Amniotic epithelial cell (primary cell): ENCODE data around the gene LTBP2.
"Not testable (repeated sequence)": the region's sequence is repeated elsewhere in the genome, so short reads cannot be mapped to it uniquely, and the experiment has no call there.

ENCODE experiments used
- DNase-seq: peaks from one replicate; pipeline ENCODE4 v3.0.0-alpha.2; 2010; ENCODE audit warnings: low read depth

The LTBP2 gene

DNA sequence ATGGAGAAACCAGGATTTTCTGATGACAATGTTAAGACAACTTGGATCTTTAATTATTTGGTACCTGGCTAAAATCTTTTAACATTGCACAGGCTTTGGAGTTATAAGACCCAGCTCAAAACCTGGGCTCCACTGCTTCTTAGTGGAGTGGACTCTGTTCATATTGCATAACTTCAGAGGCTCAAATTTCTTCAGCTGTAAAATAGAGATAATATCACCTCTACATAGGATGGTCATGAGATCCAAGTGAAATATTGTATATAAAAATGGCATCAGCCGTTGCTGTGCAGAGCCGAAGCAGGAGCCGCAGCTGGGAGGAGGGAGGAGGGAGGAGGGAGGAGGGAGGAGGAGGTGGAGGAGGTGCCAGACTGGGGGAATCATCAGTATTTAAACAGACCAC lies 129.5 kb downstream of the LTBP2 start:
- DNase-seq: no peak

DNA sequence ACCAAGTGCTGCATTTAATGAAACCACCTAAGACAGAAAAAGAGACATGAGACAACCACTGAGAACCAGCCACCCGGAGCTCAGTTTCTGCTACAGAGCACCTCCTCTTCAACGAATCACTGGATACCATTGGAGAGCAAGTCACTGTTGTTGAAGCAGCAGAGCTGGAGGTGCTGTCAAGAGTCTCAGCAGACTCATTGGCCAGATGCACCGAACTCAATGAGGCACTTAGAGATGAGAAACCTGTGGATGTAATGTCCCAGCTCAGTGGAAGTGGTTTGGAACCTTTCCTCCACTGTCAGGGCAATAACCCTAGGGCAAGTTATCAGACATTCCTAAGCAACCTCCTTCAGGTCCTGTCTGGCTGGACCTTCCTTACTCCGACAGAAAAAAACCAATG lies 132.0 kb downstream of the LTBP2 start:
- DNase-seq: no peak

DNA sequence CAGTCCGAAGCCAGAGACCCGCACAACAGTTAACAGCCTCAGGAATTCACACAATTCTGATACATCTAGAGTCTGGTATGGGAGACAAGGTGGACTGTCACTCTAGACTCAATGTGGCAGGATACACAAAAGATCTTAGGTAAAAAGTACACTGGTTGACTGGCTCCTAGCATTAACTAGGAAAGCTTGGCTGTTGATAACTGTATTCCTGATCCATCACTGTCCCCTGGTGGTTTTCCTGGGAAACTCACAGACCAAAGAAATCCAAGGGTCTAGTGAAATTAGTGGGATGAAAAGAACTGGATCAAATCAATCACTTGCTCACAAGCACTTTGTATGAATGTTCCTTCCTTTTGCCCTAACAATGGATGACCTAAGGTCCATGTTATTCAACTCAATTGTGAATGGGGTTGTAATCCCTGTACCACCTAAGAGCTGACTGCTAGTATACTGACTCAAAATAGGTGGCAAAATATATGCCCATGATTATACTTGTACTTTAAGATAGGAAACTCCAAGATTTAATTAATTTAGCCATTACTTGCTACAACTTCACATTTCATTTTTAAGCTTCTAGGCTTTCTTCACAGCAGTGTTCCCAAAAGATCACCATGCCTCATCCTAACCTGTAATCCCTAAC lies 132.9 kb downstream of the LTBP2 start:
- peak; percentile 31 for DNase-seq

DNA sequence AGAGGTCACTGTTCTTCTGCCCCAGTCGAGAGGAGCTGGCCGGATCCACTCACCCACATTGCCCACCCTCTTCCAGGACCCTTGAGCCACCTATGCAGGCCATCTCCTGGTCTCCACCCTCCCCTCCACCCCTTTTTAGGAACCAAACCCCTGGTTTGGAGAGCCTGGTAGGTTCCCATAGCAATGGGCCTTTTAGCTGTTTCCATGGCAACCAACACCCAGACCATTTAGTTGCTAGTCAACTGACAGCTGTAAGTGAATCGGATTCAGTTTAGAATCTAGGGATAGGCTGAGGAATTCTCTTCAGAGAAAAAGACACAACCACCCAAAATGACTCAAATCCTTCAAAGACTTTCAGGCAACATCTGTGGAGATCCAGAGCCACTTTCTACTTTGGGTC lies 135.4 kb downstream of the LTBP2 start:
- no peak for DNase-seq

DNA sequence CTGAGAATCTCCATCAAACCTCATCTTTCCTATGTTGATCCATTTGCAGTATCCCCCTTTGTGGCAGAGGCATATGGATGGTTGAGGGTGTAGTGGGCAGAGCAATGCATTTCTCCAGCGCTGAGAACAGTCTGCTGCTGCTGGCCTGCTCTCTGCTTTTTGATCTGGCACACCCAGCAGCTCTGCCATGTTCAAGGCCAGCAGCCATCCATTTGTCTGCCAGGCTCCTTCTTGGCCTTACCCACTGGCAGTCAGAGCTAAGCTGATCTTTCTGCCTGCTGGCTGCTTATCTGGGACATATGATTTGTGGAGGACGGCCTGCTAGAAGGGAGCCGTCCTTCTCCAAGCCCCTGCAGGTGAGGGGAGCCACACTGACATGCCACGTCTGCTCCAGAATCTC lies 135.9 kb downstream of the LTBP2 start:
- DNase-seq: no peak

DNA sequence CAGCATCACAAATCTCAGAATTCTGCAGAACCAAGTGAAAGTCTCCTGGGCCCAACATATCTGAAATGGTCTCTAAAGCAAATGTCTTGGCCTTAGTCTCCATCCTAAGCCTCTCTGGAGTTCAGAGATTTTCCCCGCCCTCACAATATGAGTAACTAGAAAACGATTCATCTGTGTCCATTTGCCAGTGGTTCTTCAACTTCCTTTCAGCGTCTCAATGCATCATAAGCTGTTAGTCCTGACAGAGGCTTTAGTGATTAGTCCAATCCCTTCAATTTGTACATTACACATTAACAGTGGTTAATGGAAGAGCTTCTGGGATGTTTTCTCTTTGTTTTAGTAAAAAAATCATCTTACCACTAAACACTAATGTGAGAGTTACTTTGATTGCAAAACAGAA lies 136.4 kb downstream of the LTBP2 start:
- peak; percentile 81 for DNase-seq

DNA sequence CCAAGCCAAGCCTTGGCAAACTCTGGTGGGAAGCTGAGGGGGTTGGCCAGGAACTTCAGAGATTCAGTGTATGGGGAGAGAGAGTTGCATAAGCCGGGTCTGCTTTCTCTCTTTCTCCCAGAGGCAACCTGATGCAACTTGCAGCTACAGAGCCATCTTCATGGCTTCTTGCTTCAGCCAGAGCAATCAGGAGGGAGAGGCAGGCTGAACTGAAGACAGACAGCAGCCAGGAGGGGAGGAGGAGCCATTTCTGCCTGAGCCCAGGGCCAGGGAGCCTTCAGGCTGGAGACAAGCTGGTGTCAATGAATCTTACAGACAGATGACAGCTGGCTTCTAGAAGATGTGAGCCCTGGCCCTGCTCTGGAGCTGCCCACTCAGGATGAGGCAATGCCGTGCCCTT lies 137.7 kb downstream of the LTBP2 start:
- peak; percentile 70 for DNase-seq

DNA sequence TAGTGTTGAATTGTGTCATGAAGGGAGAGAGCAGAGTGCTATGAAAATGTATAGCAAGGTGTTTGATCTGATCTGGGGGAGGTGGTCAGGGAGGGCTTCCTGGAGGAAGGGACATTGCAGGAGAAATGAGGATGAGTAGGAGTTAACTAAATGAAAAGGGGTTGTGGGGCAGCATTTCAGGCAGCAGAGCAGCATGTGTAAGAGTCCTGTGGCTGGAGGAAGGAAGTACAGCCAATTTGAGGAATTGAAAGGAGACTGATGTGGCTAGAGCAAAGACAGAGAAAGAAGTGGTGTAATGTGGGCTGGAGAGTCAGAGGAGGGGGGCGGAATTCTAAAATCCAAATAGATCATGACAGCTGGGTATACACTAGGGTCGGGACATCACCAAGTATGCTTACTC lies 139.4 kb downstream of the LTBP2 start:
- DNase-seq: no peak

DNA sequence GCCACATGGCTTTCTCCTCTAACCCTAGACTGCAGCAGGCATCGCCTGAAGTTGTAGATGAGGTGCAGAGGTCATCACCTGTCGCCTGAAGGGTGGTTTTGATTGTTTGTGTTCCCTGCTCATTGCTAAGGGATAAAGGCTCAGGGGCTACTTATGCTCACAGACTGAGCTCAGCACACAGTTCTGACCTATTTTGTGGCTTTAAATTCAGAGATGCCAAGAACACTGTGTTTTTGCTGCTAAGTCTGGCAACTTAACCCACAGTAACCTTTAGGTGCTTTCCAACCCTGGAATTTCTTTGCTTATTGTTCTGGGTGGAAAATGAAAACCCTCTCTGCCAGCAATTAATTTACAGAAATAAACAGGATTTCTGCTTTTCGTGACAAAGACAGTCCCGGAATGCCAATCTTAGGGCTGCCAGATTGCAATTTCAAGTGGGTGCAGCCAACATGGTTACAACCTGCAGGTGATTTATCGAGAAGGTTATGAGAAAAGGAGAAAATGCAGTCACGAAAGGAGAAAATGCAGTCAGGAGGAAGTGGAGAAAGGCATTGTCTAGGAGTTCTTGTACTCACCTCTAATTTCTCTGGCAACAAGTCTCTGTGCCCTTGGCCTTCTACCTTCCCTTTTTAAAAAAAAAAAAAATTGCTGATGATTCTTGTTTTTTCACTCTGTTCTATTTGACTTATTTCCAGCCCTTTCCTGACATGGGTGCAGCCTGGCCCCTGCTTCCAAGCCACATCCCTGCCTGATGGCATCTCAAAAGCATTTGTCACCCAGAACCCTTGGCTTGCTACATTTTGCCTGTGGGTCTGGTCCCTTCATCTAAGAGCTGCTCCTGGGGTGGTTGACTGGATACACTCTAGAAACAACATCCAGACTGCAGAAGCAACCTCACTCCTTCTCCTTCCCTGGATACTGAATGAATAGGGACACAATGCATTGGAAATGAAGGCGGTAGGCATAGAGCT lies 142.2 kb downstream of the LTBP2 start:
- no peak for DNase-seq

DNA sequence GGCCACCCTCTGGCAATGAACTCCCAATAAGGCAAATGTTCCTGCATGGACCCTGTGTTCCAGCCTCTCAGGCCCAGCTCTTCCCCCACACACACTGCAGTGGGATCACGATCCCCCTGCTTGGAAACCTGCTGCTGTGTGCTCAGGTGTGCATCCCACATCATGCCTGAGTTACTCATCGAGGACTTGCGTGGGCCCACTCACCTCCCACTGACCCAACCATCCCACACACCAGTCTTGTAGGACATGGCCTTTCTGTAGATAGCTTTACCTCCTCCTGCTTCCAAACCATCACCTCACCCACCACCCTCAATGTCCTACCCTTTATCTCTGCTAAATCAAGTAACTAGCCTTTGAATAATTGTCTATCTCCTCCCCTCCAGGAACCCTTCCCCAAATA lies 143.5 kb downstream of the LTBP2 start:
- no peak for DNase-seq

DNA sequence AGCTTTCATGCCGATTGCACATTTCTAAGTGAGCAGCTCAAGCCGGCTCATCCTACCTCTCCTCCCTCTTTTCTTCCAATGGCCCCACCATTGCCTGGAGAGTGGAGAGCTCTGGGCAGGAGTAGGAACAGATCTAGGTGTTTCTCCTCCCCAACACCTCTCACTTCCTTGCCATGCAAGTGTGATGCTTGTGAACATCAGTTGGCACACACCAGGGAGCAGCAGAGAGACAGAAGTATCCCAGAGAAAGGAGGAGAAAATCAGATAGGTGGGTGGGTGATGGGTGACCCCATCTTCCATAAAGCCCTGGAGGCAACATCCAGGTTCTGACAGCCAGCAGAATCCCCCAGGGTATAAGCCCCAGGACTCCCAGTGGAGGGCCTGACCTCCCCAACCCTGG lies 146.7 kb downstream of the LTBP2 start:
- no peak for DNase-seq

DNA sequence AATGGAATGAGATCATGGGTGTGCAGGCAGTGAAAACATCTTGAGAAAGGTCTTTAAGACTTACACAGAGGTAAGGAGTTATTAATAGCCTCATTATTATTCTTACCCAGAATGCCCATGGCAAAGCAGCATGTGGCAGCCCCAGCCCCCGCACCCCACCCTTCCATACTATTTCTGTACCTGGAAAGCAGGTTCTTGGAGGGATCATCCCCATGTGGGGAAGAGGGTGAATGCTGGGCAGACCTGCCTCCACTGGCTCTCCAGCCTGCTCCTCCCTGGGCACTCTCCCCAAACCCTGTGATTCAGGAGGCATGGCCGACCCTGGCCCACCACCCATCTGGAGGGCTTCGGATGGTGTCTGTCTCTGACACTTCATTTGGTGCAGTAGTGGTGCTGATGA lies 147.3 kb downstream of the LTBP2 start:
- DNase-seq: no peak

DNA sequence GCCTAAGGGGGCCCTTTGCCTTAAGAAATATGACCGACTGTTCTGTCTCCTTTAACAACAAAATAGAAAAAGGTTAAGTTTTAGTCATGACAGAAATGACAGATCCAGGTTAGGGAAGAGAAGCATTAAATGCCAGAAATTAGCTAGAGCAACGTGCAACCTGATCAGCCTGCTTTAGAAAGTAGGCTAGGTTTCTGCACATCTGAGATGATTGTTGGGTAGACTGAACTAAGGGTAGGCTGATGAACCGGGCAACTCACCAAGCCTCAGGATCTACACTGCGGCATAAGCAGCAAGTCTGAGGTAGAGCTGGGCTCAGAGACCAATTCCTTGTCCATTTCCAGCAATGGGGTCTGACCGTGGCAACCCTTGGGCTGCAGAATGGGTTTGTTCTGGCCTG lies 148.3 kb downstream of the LTBP2 start:
- DNase-seq: no peak

DNA sequence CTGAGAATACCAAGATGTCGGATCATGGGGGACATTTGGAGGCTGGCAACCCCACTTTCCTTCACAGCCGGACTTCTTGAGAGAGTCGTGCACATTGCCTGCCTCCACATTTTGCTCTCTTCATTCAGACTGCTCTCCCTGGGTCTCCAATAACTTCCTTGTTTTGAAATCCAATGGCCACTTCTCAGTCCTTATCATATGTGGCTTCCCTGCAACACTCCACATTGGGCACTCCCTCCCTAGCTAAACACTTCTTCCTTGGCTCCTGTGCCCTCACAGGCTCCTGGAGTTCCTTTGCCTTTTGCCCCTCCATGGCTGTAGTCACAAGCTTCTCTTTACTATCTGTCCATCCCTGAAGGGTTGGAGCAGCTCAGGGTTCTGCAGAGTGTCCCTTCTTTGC lies 149.0 kb downstream of the LTBP2 start:
- DNase-seq: no peak

DNA sequence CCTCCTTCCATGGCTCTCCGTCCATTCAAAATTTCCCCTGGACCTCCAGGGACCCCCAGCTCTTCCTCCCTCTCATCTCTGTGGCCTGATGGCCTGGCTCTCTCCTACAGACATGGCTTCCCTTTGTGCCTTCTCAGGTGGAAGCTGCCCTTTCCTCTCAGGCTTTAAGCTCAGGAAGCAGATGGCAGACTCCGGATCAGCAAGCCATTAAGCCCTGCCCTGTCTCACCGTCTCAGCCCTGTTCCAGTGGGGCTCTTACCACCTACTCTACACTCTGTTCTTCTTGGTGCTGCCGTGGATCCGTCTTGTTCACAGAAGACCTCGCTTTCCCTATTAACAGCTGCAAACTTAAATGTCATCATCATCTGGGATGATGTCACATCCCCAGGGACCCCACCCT lies 152.1 kb downstream of the LTBP2 start:
- DNase-seq: no peak

DNA sequence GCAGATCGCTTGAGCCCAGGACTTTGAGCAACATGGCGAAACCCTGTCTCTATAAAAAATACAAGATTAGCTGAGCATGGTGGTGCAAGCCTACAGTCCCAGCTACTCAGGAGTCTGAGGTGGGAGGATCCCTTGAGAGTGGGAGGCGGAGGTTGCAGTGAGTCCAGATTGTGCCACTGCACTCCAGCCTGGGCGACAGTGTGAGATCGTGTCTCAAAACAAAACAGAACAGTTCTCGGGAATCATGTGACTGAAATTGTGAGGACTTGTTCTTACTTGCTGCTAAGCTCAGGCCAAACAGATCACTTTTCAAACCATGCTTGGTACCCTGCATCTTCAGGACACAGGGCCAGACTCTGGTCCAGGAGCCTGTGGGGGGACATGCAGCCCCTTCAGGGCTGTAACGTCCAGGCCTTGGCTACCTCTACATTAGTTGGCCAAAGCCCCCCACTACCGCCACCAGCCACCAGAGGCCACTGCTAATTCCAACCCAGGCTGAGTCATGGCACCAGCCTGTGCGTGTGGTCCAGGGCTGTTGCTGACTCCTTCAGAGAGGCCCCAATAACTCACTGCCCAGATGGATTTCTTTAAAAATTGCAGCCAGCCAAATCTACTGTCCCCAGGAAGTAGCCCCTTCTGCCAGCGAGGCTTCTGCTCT lies 152.6 kb downstream of the LTBP2 start:
- DNase-seq: peak; percentile 59

DNA sequence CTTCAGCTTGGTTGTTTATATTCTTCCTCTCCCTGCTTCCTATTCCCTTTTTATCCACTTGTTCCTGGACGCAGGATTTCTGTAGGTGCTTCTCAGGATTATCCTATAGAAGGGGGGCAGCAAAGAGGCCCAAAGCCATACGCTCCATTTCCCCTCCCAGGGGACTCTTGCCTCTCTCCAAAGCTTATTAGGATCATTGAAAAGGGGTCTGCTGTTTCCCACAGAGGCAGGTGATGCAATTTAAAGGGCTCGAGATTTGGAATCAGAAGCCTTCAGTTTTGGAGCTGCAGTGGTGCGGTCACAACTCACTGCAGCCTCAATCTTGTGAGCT lies 154.5 kb downstream of the LTBP2 start:
- no peak for DNase-seq

DNA sequence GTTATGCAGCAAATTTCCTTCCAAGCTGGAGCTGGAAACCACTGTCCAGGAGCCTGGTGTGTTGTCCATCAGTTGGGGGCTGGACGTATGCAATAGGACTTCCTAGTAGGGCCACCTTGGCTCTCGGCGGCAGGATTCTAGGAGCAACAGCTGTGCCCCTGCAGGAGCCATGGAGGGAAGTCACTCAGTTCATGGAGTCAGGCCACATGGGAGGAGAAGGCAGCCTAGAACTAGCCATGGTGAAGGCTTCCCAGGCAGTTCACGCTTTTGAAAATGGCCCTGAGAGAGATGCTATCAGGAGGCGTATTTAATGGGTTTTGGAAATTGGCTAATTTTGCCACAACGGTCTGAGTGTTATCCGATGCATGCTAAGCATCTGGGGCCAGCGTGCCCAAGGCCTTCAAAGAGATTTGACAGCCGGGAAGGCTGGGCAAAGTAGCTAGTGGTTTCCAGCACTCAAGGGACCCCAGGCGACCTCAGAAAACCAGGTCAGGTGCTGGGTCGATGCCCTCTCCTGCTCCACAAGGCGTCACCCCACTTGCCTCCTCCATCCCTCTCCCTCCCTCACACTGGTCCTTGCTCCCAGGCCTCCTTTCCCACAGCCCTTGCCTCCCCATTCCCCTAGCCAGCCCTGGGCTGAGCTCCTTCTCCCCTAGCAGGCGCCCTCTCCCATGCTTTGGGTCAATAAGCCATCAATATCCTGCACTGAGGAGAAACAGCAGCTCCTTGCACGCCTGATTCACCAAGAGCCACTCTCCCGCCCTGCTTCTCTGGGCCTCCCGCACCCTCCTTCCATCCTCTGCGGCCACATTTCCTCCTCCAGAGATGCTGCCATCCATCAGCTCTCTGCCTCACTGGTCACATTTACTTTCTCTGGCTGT lies 155.1 kb downstream of the LTBP2 start:
- no peak for DNase-seq

DNA sequence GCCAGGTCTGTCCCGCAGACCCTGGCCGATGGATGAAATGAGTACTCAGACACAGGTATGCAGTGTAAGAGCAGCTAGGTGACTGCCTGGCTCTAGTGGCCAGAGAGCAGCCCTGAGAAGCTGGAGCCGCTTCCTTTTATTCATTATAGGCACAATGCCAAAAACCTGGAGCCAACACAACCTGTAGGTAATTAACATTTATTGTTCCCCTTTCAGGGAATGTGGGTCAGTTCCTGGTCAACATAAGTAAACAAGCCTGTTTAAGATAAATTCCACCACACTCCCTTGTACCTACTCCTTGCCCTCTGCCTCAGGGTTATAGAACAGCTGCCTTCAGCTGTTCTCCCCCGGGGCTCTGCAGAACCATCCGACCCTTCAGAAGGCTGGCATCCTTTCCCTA lies 157.6 kb downstream of the LTBP2 start:
- DNase-seq: not testable (repeated sequence)
